CD4-positive, alpha-beta T cell treated with Interleukin-2 at 100 ng/mL for 4 hours (primary cell): Measurements from ENCODE around the gene ASB12.
"Not testable (repeated sequence)": the region's sequence is repeated elsewhere in the genome, so short reads cannot be mapped to it uniquely, and the experiment has no call there.

Experiments used
- DNase-seq: peaks from one replicate; pipeline ENCODE4 v3.0.0-alpha.2; 2020; ENCODE audit warnings: low spot score

Gene ASB12, protein sequence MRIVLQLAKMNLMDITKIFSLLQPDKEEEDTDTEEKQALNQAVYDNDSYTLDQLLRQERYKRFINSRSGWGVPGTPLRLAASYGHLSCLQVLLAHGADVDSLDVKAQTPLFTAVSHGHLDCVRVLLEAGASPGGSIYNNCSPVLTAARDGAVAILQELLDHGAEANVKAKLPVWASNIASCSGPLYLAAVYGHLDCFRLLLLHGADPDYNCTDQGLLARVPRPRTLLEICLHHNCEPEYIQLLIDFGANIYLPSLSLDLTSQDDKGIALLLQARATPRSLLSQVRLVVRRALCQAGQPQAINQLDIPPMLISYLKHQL

DNA sequence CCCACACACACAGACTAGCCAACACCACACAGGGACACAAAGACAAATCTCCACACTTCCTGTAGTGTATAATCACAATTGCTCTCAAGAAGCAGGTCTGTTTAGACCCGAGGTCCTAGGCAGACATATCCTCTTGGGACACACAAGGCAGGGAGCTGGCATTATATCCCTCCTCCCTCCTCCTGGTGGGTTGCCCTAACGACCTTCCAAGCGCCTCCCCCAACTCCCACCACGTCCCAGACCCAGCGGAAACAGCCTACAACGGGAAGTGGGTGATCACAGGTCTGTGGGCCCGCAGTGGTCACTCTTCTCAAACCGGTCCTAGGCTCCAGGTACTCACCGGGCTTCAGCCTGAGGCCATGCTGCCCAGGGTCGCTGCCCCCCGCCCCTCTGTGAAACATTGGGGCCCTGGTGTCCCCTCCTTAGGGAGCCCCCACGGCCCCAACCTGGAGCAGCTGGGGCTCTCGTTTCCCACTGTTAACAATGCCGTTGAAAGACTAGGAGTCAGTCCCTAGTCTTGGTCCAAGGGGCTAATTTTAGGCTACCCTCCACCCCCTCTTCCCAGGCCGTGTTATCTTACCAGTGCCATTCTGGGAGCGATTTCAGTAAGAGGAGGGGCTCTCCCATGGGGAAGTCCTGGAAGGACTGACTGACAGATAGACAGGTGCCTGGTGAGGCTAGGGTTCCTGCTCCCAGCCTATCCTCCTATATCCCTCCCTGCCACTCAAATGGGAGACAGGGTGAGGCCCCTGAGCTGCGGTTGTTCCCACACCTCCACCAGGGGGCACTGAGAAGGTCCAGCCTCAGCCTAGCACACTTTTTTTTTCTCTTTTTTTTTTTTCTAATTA, at the start of gene ASB12:
TSS of gene ASB12 (minus strand) at position 485 of the 848 bp plus-strand sequence. CDS start 4,957 bp downstream, outside the sequence.
- no peak for DNase-seq

DNA sequence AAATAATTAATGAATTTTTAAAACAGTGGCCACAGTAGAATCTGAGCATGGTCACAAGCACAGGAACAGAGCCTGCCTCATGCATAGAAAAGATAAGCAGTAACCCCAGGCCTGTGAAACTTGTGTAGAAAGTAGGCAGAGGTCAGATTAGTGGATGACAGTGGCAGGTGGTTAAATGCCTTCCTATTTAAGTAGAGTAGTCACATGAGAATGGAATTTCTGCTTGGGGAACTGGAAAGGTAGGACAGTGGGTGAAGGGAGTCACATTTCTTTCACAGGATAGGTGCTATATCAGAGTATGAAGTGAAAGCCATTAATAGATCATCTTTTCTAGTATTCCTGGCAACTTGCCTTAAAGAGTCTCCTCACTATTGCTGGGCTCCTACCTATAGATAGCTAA, 34.9 kb upstream of the ASB12 start:
- DNase-seq: no peak

DNA sequence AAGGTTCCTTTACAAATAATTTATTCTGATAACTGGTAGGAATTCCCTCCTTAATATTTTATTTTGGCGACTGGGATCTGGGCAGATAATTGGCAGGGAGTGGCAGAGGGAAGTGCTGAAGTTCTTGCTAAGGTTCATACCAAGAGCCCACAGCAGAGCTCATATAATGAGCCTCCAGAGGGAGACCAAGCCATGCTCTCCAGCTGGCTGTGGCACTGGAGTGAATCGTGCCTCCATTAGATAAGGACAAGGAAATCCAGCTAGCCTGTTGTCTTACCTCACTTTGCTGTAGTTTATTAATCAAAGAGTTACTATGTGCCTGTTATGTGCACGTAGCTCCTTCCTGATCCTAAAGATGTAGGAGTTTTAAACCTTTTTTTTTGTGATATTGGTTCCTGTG, 1.3 kb downstream of the ASB12 start:
- DNase-seq: no peak

DNA sequence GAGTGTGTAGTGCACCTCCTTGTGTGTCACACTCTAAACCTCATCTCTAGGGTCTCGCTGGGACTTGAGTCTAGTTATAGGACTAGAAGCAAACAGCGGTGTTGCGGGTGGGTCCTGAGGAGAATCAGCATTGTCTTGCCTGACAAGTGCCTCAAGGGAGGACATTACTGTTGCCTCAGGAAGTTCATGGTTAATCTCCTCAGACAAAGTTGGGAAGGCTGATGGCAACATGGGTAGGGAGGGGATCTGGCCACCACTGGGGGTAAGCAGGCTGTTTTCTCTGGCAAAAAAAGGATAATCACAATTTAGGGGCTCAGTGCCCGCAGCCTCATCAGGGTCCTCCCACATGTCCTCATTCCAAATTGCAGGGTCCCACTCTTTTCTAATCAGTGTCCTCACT, 12.4 kb downstream of the ASB12 start:
- no peak for DNase-seq

DNA sequence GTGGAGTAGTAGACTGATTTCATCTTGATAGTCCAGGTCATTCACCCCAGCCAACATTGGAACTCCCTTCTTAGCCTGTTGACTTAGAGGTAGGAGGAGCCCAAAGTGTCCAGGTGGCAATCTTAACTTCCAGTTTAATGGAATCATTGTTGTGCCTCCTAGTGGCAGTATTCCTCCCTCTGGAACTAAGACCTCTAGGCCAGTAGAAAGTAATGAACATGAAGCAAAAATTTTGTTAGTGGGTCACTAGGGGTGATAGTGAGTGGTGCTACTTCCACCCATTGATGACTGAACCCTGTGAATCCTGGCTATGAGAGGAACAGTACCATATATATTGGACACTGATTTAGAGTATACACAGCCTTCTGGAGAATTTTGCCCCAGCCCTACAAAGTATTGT, 16.4 kb downstream of the ASB12 start:
- DNase-seq: not testable (repeated sequence)

DNA sequence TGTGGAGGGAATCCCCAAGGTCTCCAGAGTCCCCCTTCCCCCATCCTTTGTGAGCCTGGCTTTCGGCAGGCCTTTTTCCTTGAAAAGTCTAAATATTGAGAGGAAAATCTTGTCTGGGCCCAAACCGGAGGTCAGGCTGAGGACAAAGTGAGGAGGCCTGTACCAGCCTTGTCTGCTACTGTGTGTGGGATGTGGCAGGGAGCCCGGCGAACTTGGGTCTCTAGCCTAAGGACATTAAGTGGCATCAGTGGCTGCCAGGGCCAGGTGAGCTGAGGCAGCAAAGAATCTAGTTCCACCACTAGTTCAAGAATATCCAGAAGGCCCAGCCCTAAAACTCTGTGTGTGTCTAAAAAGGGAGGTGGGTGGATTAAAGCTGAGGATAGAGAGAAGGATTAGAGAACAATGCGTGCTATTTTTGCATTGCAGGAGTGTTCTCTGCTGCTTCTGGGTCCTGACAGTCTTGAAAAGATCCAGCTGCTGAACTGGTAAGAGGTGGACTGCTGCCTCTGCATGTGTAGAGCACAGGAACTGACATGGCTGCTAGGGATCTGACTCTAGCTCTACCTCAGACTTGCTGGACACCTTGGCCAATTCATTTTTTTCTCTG, 23.7 kb downstream of the ASB12 start:
- DNase-seq: no peak

DNA sequence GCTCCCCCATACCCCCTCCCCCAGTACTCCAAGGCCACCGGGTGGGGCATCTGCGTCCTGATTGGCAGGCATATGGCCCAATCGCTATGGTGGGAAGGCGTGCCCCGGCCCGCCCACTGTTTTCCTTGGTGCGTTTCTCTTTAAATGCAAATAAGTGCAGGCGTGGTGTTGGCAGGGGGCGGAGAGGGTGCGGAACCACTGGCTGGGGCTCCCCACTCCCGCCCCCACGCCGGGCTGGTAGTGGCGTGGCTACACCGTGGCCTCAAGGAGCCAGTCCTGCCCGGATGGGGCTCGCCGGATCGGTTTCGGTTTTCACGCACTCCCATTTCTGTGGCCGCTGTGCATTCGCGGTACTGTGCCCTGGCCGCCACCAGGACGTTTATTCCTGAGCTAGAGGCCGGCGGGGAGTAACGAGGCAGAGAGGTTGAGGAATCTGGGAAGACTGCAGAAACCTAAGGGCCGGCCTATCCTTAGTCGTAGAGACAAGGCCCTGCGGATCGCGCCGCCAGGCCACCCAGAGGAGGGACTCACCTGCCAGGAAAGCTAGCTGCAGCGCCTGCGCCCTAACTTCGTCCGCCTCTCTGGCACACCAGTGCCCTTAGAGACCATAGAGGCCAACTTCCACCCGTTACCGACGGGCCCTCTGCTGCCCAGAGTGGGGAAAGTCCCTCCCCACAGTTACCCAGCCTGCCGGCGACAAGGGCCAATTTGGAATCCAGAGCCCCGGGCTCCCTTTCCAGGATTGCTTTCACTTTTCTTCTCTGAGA, 24.5 kb downstream of the ASB12 start:
- peak; percentile 92 for DNase-seq

DNA sequence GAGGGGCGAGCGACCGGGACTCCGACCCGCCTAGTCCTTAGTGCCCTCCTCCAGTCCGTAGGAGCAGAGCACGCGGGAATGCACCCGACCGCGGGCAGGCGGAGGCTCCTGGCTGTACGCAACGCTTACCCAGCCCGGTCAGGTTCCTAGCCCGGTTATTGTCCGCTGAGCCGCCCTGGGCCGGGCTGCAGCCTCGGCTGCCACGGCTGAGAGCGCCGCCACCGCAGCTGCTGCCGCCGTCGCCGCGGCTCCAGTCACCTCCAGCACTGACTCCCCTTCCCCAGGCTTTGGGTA, 25.0 kb downstream of the ASB12 start, which contains the start of gene AMER1:
TSS of gene AMER1 (minus strand) at position 268 of the 294 bp plus-strand sequence. CDS start 12,422 bp downstream, outside the sequence.
- DNase-seq: no peak

DNA sequence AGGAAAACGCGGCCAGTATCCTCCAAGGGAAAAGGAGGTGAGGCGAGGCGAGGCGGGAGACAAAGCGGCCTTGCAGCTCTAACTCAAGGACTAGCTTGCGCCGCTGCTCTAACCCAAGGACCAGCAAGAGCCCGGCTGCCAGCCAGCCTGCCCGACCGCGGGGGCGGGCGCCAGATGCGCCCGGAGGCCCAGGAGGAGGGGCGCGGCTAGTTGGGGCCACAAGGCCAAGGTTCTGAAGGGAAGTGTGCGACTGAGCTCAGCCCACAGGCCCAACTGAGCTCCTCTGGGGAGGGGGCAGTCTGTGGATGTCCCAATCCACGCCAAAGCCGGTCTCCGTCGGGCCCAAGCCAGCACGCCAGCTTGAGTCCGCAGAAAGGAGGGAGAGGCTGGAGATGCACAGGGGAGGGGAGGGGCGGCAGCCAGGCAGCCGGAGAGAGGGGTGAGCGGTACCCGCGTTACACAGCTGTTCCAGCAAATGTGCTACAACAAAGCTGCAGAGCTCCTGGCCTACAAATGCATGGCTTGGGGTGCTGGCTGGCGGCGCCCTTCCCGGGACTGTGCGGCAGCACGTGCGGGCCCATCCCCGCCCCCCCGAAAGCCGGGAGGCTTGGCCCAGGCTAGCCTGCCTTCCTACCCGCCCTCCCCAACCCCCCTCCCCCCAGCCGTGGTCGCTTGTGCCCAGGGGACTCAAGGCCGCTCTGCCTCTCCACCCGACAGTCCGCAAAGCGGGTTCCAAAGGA, 25.5 kb downstream of the ASB12 start:
- peak; percentile 0 for DNase-seq

DNA sequence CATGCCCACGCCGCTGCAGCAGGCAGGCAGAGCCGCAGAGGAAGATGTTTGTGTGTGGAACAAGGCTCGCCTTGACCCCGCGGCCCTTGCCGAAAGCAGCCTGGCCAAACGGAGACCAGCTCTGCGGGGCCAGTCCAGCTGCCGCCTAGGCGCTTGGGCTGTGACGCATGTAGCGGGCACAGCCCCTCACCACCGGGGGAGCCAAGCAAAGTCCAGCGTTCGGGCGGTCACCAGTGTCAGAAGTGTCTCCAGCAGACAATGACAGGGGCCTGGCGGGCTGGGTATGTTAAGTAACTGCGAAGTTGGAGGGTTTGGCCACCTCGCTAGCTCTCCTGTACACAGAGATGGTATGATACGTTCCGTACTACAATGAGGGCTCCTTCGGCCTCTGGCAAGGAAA, 26.2 kb downstream of the ASB12 start:
- DNase-seq: no peak

DNA sequence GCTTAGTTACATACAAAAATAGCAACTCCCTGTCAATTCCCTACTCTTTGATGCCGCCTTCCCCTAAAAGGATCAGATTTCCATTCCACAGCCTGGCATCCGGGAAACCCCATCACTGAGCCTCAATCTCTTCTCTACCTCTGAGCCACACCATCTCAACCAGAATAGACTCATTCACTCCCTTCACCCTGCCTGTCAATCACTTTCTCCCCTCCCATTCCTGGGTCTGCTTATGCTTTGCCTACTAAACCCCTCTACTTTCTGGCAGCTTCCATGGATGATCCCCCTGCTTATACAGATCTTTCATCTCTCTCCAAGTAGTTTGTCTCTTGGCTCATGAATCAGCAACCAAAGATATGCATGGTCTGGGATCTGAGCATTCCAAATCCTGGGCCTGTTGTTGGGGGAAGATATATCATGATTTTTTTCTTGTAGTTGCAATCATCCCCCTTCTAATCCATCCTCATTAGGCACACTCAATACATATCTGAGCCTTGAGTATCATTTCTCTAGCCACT, 27.5 kb downstream of the ASB12 start:
- no peak for DNase-seq

DNA sequence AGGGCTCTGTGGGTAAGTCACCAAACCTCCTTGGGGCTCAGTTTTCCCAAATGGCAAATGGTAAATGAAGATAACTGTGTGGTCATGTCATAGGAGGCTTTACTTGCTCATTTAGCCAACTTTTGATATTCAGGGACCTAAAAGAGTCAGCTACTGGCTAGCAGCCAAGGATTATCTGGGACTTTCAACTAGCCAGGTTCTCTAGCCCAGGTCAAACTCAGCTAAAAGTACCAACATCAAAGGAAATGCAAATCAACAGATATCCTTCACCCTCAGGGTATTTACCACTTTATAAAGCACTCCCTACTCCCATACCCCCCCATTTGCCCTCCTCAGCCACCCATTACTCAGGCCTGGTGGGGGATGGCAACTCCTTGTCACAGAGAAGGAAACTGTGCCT, 32.4 kb downstream of the ASB12 start:
- no peak for DNase-seq

DNA sequence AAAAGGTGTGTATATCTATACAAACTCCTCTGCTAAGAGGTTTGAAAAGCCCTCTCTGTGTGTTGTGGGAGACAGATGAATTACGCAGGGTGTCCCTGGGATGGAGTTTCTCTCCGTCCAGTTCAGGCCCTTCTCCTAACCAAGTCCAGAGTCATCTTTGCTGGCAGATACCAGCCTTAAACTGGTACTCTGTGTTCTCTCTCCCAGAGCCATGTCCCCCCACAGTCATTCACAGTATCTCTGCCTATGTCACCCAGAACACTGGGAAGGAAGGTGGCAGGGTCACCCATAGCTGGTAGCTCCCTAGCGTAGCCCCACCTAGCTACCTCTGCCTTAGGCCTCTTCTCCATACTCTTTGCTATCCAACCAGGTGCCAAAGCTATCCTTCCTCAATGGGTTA, 33.8 kb downstream of the ASB12 start:
- DNase-seq: no peak

DNA sequence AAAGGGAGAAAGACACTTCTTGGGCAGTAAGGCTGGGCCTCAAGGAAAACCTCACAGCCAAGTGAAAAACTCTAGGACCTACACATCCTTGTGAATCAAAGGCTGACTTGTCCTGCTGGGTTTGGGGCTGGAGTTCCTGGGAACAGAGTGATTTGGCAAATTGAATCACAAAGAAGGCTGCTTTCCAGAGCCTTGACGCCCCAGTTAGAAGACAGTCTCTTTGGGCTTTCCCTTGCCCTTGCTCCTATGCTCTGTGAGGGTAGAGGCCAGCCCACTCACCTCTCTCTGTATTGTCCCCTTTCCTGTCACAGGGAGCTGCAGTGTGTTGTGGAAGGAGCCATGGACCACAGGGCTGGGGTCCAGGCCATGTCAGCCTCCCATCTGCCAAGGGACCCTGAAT, 34.5 kb downstream of the ASB12 start:
- no peak for DNase-seq

DNA sequence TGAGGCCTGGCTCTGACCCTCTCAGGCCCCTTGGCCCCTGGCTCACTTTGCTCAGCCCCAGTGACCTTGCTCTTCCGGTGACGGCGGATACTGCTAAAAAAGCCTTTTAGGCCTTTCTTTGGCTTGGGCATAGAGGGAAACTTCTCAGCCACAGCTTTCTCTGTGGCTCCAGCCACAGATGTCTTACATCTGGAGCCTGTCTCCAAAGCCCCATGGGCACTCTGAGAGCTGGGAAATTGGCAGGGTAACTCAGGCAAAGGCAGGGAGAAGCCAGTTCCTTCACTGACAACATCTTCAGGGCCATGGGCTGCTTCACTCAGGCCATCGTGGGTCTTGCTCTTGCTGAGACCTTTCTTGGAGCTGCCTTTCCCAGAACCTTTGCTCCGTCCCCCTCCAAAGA, 37.7 kb downstream of the ASB12 start:
- DNase-seq: no peak

DNA sequence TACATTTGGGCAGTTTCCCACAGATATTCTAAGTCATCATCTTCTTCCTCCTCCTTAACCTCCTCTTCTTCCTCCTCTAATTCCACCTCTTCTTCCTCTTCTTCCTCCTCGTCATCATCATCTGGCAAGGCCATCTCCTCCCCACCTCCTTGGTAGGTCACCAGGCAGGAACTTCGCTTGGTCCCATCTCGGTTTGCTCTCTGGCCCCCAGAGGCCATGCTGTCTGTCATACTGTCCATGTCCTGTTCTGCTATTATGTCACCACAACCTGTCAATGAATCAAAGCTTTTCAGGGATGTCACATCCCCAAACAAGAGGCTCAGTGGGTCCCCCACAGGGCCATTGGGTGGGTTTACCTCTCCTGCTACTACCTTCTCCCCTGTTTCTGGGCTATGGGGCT, 38.4 kb downstream of the ASB12 start:
- DNase-seq: no peak

DNA sequence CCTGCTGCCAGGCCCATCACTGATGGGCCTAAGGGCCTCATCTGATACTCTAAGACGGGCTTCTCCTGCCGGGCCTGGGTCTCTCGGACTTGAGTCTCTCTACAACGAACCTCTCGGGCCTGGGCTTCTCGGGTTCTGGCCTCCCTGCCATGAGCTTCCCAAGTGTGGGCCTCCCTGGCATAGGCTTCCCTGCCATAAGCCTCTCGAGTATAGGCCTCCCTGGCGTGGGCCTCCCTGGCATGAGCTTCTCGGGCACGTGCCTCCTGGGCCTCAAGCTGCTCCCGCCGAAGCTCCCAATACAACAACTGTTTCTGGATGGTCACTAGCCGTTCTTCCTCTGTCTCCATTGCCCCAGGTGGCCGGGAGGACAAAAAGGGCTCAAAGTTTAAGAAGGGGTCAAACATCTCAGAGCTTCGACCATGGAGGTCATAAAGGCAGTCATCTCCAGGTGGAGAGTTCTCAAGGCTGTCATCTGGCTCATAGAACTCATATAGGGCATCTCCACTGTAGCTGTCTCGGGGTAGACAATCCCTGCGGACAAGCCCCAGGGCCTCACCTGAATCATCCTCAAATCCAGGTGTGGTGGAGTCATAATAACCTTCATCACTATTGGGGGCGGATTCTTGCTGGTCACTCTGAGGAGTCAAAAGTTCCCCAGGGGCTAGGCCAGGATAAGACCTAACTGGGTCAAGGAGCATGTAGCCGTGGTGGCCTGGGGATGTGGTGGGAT, 39.0 kb downstream of the ASB12 start:
- no peak for DNase-seq

DNA sequence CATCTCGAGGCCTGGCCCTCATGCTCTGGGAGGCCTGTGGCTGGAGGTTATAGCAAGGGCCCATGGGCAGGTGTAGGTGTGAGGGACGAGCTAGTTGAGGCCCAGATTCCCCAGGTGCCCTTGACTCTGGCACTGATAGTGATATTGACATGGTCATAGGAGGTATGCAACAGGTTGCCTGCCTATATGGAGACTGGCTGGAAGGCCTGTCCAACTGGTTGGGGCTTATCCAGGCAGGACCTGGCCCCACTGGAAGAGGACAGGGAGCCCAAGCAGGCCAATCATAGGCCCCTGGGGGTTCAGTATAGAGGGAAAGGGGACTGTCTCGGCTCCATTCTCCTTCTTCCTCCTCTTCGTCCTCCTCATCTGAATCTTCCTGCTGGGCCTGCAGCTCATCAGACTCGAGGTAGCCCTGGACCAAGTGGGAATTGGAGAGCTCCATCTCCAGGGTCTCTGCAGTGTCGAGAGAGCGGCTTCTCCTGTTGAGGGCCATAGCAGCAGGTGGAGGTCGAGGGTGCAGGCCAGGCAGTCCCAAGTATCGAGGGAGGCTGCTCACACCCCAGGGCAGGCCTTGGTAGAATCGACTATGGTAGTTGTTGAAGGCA, 40.2 kb downstream of the ASB12 start:
- DNase-seq: no peak

DNA sequence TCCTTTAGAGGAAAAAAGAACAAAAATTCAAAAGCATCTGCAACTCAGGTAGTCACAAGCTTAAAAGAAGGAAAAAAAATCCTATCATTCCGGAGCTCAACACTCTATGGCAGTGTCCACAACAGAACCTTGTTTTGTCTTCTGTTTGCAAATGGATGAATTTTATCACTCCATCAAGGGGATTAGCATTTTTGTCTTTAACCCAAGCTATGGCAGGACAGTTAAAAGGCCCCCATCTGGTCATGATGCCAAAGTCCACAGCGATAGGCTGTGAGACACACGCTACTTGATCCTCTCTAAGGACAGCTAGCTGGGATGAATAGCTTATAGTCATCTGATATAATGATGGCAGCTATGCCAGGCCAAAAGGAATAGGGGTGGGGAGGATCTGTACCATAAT, 41.5 kb downstream of the ASB12 start:
- DNase-seq: no peak

DNA sequence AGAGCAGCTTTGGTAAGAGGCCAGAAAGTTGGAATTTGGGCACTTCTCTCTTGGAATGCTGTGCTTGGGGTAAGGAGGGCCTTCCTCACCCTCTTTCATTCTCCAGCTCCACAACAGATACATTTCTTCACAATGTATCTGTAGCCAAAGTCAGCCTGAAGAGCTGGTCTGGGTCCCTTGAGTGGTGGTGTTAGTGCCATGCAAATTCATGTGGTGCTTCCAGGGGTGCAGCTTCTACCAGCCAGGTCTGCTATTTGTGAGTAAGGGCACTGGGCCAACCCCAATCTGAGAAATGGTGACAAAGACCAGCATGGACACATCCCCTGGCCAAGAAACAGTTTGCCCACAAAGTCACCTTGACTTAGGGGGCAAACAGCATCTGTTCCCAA, 42.7 kb downstream of the ASB12 start:
- no peak for DNase-seq
